HepG2 (cell line): Measurements from ENCODE around the gene DCTN1. TPM values are rescaled to one million over a fixed set of nuclear protein-coding genes. Genes with fewer than 3 reads are reported as not detected.

Source experiments
- ATAC-seq: fragments of 200-7000 bp; cut with Tn5 transposase; 3 replicates; pipeline ENCODE4 v1.9.1; 2020; ENCODE audit warnings: mild to moderate bottlenecking, moderate library complexity
- BruUV-seq: library from RNA; stranded (reverse); fragments of 400-500 nt; replicated peaks from 2 replicates; lab custom pipeline; 2021; lab: Mats Ljungman, UMichigan
- CTCF ChIA-PET: fragments of 300-600 bp; formaldehyde crosslinking; extraction: SDS; loops from one replicate; lab custom pipeline; 2021; ENCODE audit warnings: low total read pairs, inconsistent platforms, low intra/inter-chr PET ratio; lab: Yijun Ruan, JAX
- POLR2A ChIA-PET: fragments of 350-600 bp; sonication (Branson Sonifier 250); formaldehyde crosslinking; loops from one replicate; lab custom pipeline; 2020; ENCODE audit warnings: antibody characterized with exemption, inconsistent platforms; lab: Yijun Ruan, JAX
- DNase-seq: peaks from one replicate; pipeline ENCODE4 v3.0.0-alpha.2; 2015; ENCODE audit warnings: low spot score
- FAIRE-seq: peaks from 3 replicates; lab custom pipeline; 2011; peaks lifted over from hg19 to GRCh38; lab: Jason Lieb, UNC
- H2AFZ ChIP-seq: one replicate; pipeline ENCODE4 v1.6.1; 2011; ENCODE audit warnings: low read length, inconsistent platforms
- H3K27ac ChIP-seq: fragments of 300-600 bp; 3 replicates; pipeline ENCODE4 v1.8.0; 2011; ENCODE audit warnings: mixed run types, mild to moderate bottlenecking, mixed read lengths, low read length, inconsistent platforms; ENCODE audit not compliant: insufficient read depth; ENCODE audit errors: extremely low read length
- H3K27me3 ChIP-seq, 2 experiments: fragments of 200-600 bp in 1 of 2; 2 replicates in 1 of 2; 3 replicates in 1 of 2; pipeline versions ENCODE4 v1.6.0 to v1.8.0; 2011; ENCODE audit warnings: low read length in 2 of 2, mild to moderate bottlenecking in 2 of 2, moderate library complexity in 2 of 2, inconsistent platforms in 1 of 2; ENCODE audit not compliant: insufficient read depth in 2 of 2, control insufficient read depth in 1 of 2
- H3K36me3 ChIP-seq, 2 experiments: fragments of 200-600 bp in 1 of 2; replicated peaks in 1 of 2; 2 replicates in 1 of 2; 3 replicates in 1 of 2; pipeline versions ENCODE4 v1.5.1 to v1.8.0; 2011; ENCODE audit warnings: low read length in 2 of 2, inconsistent platforms in 1 of 2; ENCODE audit not compliant: insufficient read depth in 2 of 2, control insufficient read depth in 1 of 2
- H3K4me1 ChIP-seq: 2 replicates; pipeline ENCODE4 v1.5.1; 2012; ENCODE audit warnings: low read length, inconsistent platforms; ENCODE audit not compliant: insufficient read depth
- H3K4me2 ChIP-seq: 2 replicates; pipeline ENCODE4 v1.6.0; 2011; ENCODE audit warnings: low read depth, low read length, inconsistent platforms
- H3K4me3 ChIP-seq, 3 experiments: fragments of 200-600 bp in 1 of 3; sonication (generic), shearing (Covaris generic) in 1 of 3; replicated peaks in 1 of 3; 2 replicates each; pipeline ENCODE4 v1.5.1; 2011 to 2016; ENCODE audit warnings: low read length in 3 of 3, inconsistent platforms in 2 of 3, low read depth in 2 of 3, mild to moderate bottlenecking in 2 of 3, control low read depth in 1 of 3, mixed read lengths in 1 of 3; ENCODE audit not compliant: insufficient read depth in 1 of 3
- H3K79me2 ChIP-seq: one replicate; pipeline ENCODE4 v1.6.1; 2011; ENCODE audit warnings: low read length, inconsistent platforms; ENCODE audit not compliant: insufficient read depth
- H3K9ac ChIP-seq: 2 replicates; pipeline ENCODE4 v1.6.0; 2011; ENCODE audit warnings: mild to moderate bottlenecking, low read depth, low read length, inconsistent platforms; ENCODE audit not compliant: insufficient read depth
- H3K9me3 ChIP-seq: 2 replicates; pipeline ENCODE4 v1.5.1; 2012; ENCODE audit warnings: mild to moderate bottlenecking, low read length
- H4K20me1 ChIP-seq: 2 replicates; pipeline ENCODE4 v1.6.0; 2011; ENCODE audit warnings: inconsistent platforms, mild to moderate bottlenecking, low read length, moderate library complexity; ENCODE audit not compliant: insufficient read depth
- CBX1 ChIP-seq: IDR thresholded peaks from one replicate; pipeline ENCODE4 v1.6.1; 2016; ENCODE audit warnings: antibody characterized with exemption, low read depth
- KLF9 ChIP-seq: IDR thresholded peaks from 2 replicates; pipeline ENCODE4 v1.6.1; 2016; ENCODE audit warnings: low read depth
- TCF7L2 ChIP-seq: IDR thresholded peaks from 2 replicates; pipeline ENCODE4 v1.6.1; 2011; ENCODE audit warnings: mild to moderate bottlenecking, low read depth, low read length, moderate library complexity
- ZFP37 ChIP-seq: sonication (generic); formaldehyde crosslinking; IDR thresholded peaks from 2 replicates; pipeline ENCODE4 v1.4.0; 2020; ENCODE audit warnings: missing genetic modification reagents, borderline replicate concordance
- ZNF101 ChIP-seq: sonication (generic); formaldehyde crosslinking; IDR thresholded peaks from 2 replicates; pipeline ENCODE4 v1.4.0; 2020; ENCODE audit warnings: mild to moderate bottlenecking, low read depth, missing genetic modification reagents, borderline replicate concordance
- ZNF124 ChIP-seq: sonication (generic); formaldehyde crosslinking; IDR thresholded peaks from 2 replicates; pipeline ENCODE4 v1.4.0; 2020; ENCODE audit warnings: missing genetic modification reagents
- ZNF362 ChIP-seq: sonication (generic); formaldehyde crosslinking; IDR thresholded peaks from 2 replicates; pipeline ENCODE4 v1.4.0; 2020; ENCODE audit warnings: missing genetic modification reagents, mild to moderate bottlenecking, borderline replicate concordance
- WGBS: methylation state at CpG from one replicate; pipeline ENCODE4 v1.1.6; 2017; ENCODE audit warnings: low lambda C conversion rate; 5-methylcytosine and 5-hydroxymethylcytosine counted together
- in situ Hi-C: cut with HindIII; loops from 2 replicates; pipeline ENCODE4 v1.10.0; 2017; ENCODE audit warnings: low pct_unique_long_range_greater_than_20kb; ENCODE audit not compliant: extremely low pct_ligation_motif_present
- intact Hi-C: fragments of 100-400 bp; cut with micrococcal nuclease; formaldehyde crosslinking; loops from one replicate; pipeline ENCODE4 v1.10.0; 2022; ENCODE audit not compliant: unreplicated experiment
- polyA plus RNA-seq, 8 experiments: library from polyadenylated mRNA; depleted of rRNA in 3 of 8; stranded (reverse) in 7 of 8; unstranded in 1 of 8; fragments of >200 nt; fragmentation: Illumina TruSeq in 4 of 8; extraction: Trizol in 4 of 8; gene quantifications; 2 replicates each; pipeline versions ENCODE4 v1.2.1 to v1.2.3, GENCODE V29; 2011 to 2016; ENCODE audit warnings: low read depth in 4 of 8, missing spikeins in 1 of 8, mixed read lengths in 1 of 8; ENCODE audit not compliant: insufficient read depth in 1 of 8
- total RNA-seq, 5 experiments: library from RNA; depleted of rRNA; stranded (reverse); fragments of >200 nt; fragmentation: Illumina TruSeq; extraction: Trizol; gene quantifications; 2 replicates each; pipeline ENCODE4 v1.2.3, GENCODE V29; 2016; ENCODE audit warnings: low read depth in 1 of 5
- TF ChIP-seq, protein P1 (sequence below): sonication (generic); formaldehyde crosslinking; IDR thresholded peaks from 2 replicates; pipeline ENCODE4 v1.4.0; 2020; ENCODE audit warnings: missing genetic modification reagents, borderline replicate concordance
- TF ChIP-seq, protein P2 (sequence below): sonication (generic); formaldehyde crosslinking; IDR thresholded peaks from 2 replicates; pipeline ENCODE4 v1.4.0; 2020; ENCODE audit warnings: missing genetic modification reagents

DCTN1 gene
- total and polyA plus RNA-seq, 2 of the 13 experiments (the other 11 are each of a cell fraction or from before 2014, with no cell fraction given) = 73.2 to 122 TPM

- no peaks in the 10 kb centered on the region for H3K9me3 ChIP-seq
- BruUV-seq = no TSS peak
- H3K4me1 ChIP-seq = peaks cover 40% of the 10 kb centered on the region
- TF ChIP-seq TCF7L2 = no peak
- no peak for TF ChIP-seq ZNF124 (CRISPR knock-in tag)
- no peak for TF ChIP-seq ZNF101 (CRISPR knock-in tag)
- no peak for TF ChIP-seq ZFP37 (CRISPR knock-in tag)
- TF ChIP-seq CBX1 = no peak
- TF ChIP-seq, protein P1, sequence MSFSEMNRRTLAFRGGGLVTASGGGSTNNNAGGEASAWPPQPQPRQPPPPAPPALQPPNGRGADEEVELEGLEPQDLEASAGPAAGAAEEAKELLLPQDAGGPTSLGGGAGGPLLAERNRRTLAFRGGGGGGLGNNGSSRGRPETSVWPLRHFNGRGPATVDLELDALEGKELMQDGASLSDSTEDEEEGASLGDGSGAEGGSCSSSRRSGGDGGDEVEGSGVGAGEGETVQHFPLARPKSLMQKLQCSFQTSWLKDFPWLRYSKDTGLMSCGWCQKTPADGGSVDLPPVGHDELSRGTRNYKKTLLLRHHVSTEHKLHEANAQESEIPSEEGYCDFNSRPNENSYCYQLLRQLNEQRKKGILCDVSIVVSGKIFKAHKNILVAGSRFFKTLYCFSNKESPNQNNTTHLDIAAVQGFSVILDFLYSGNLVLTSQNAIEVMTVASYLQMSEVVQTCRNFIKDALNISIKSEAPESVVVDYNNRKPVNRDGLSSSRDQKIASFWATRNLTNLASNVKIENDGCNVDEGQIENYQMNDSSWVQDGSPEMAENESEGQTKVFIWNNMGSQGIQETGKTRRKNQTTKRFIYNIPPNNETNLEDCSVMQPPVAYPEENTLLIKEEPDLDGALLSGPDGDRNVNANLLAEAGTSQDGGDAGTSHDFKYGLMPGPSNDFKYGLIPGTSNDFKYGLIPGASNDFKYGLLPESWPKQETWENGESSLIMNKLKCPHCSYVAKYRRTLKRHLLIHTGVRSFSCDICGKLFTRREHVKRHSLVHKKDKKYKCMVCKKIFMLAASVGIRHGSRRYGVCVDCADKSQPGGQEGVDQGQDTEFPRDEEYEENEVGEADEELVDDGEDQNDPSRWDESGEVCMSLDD = no peak
- TF ChIP-seq, protein P2, sequence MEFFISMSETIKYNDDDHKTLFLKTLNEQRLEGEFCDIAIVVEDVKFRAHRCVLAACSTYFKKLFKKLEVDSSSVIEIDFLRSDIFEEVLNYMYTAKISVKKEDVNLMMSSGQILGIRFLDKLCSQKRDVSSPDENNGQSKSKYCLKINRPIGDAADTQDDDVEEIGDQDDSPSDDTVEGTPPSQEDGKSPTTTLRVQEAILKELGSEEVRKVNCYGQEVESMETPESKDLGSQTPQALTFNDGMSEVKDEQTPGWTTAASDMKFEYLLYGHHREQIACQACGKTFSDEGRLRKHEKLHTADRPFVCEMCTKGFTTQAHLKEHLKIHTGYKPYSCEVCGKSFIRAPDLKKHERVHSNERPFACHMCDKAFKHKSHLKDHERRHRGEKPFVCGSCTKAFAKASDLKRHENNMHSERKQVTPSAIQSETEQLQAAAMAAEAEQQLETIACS = no peak
- no peak for TF ChIP-seq KLF9
- TF ChIP-seq ZNF362 (CRISPR knock-in tag) = no peak
- TF ChIP-seq, all 625 proteins: peak for 0
- Histone ChIP-seq H2AFZ (no peak overlapping the region), H3K27me3 (peaks cover 0 to 10% of the 10 kb centered on the region in 2 experiments; a peak in 3 of 5 replicates), H3K9ac (no peak overlapping the region), H3K4me2 (no peak overlapping the region), H3K36me3 (no peaks in the 10 kb centered on the region), H3K79me2 (no peaks in the 10 kb centered on the region), H4K20me1 (no peaks in the 10 kb centered on the region), H3K4me3 (no peak overlapping the region), H3K27ac (no peak overlapping the region)
- no peak for FAIRE-seq
- DNase-seq = no peak
- in situ Hi-C loops = no loop called here
- intact Hi-C loops = no loop called here
- 74% methylated on average over 25 of the region's 27 CpGs for WGBS
- no peak for ATAC-seq
- POLR2A ChIA-PET = interaction anchor here (0.7 kb wide), 1 partner anchor 27 kb away, joined by 3 read pairs; no protein-coding TSS in a partner anchor
- CTCF ChIA-PET = no interaction called here
Observed at GRCh38 chr2:74418312-74418711, 38.2 kb upstream of the DCTN1 start.
